ENCODE measurements around the gene DPRX.

Gene DPRX, protein sequence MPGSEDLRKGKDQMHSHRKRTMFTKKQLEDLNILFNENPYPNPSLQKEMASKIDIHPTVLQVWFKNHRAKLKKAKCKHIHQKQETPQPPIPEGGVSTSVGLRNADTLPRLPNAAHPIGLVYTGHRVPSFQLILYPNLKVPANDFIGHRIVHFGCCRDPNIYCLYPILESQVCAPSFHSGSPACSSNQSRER

DNA sequence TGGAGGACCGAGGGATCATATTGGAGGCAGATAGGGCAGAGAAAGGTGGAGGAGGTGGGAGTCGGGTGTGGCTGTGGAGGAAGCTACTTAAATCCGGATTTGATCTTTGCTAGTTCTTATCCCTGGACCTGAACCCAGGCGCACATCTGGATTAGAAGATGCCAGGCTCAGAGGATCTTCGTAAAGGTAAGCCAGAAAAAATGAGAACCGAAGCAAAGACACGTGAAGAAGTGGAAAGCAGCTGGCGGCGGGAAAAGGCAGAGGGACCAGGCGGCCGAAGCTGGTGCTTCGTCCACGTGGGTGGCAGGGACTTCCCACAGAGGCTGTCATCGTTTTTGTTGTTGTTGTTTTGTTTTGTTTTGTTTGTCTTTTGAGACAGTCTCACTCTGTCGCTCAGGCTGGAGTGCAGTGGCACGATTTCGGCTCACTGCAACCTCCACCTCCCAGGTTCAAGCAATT lies at the start of gene DPRX:
Gene DPRX, plus strand, starts transcription at position 51 of the 459 bp plus-strand sequence. Its CDS starts 108 bp downstream, at position 159.
- no peak for DNase-seq (ENCODE audit: low read depth in 2 of 2)

- no peak for DNase-seq (ENCODE audit: low read depth in 2 of 2)
Measured at GRCh38 chr19:53583181-53583580, 48.6 kb upstream of the DPRX start.

DNA sequence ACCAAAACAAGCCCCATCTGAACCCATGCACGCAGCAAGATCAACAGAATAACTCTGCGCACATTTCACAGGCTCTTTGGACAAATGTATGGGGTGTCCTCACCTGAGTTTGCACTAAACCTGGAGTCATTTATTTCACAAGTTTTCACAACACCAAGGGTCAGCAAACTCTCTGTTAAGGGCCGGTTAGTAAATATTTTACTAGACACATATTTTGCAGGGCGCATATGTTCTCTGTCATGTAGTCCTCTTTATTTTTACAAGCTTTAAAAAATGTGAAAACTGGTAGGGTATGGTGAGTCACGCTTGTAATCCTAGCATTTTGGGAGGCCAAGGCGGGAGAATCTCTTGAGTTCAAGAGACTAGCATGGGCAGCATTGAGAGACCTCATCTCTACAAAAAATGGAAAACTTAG lies 45.5 kb upstream of the DPRX start:
- DNase-seq (ENCODE audit: low read depth in 2 of 2), result no peak

GRCh38 chr19:53594811-53595509 lies 36.8 kb upstream of the DPRX start:
- no peak for DNase-seq (ENCODE audit: low read depth in 2 of 2)

- no peak for DNase-seq (ENCODE audit: low read depth in 2 of 2)
Measured at GRCh38 chr19:53595510-53595867, 36.3 kb upstream of the DPRX start.

DNA sequence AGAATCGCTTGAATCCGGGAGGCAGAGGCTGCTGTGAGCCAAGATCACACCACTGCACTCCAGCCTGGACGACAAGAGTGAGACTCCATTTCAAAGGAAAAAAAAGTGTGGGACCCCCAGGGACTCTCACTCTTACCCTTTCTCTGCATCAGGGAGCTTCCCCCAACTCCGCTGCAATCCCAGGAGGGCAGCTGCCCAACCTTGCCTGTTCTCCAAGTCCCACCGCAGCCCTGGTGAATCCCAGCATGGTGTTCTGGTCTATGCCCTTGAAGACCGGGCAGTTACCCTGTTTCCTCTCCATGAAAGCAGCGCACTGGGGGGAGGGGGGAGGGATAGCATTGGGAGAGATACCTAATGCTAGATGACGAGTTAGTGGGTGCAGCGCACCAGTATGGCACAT lies 35.7 kb upstream of the DPRX start:
- DNase-seq (ENCODE audit: low read depth in 2 of 2), result no peak

GRCh38 chr19:53597023-53597422 lies 34.8 kb upstream of the DPRX start:
- DNase-seq (ENCODE audit: low read depth in 2 of 2), result no peak

GRCh38 chr19:53598361-53598760 lies 33.4 kb upstream of the DPRX start:
- no peak for DNase-seq (ENCODE audit: low read depth in 2 of 2)

DNA sequence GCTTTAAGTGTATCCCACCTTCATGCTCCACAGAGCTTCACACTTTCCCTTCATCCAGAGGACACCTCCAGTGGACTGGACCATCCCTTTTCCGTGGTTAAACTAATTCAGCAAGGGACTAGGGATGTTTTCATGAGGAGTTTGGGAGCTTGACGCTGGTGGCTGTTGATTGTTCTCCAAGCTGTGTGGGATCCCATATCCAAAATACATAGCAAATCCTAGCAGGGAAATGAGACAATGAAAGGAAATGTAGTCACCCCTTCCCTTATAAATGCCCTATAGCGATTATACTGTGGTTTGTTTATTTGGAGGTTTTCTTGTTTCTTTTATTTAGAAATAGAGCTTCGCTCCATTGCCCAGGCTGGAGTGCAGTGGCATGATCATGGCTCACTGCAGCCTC lies 31.6 kb upstream of the DPRX start:
- DNase-seq (ENCODE audit: low read depth in 2 of 2), result no peak

- no peak for DNase-seq (ENCODE audit: low read depth in 2 of 2)
Measured at GRCh38 chr19:53606031-53606430, 25.8 kb upstream of the DPRX start.

DNA sequence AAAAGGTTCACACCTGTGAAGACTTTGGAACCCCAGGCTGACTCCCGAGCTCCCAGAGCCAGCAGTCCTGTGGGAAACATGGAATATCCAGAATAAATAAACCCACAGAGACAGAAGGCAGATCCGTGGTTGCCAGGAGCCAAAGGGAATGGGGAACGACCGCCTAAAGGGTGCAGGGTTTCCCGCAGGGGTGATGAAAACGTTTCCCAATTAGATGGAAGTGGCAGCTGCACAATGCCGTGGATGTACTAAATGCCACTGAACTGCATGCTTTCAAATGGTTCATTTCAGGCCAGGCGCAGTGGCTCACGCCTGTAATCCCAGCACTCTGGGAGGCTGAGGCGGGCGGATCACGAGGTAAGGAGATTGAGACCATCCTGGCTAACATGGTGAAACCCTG lies 23.4 kb upstream of the DPRX start:
- no peak for DNase-seq (ENCODE audit: low read depth in 2 of 2)

DNA sequence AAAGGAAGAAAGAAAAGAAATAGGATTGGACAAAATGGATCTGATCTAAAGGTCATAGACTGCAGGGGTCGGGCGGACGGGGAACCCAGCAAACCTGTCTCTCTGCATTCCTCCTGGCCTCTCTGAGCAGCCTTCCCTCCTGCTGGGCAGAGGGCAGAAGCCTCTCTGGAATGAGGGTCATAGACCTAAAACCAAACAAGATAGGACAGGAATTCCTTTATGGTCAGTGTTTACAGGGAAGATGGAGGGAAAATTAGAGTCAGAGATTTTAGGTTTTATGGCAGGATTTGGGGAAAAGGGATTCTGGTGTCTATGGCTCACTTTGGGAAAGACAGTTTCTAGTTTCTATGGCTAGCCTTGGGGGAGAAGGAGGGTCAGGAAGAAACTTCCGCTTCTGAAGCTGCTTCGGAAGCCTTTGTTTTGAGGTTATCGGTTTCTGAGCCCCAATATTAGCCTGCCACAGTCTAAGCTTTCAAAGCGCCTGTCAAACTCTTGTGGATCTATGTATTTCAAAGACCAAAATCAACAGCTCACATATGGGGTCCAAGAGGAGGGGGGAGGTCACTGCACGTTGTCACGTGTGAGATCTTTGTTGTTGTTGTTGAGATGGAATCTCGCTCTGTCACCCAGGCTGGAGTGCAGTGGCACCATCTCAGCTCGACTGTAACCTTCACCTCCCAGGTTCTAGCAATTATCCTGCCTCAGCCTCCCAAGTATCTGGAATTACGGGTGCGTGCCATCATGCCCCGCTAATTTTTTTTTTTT lies 18.9 kb upstream of the DPRX start:
- no peak for DNase-seq (ENCODE audit: low read depth in 2 of 2)

DNA sequence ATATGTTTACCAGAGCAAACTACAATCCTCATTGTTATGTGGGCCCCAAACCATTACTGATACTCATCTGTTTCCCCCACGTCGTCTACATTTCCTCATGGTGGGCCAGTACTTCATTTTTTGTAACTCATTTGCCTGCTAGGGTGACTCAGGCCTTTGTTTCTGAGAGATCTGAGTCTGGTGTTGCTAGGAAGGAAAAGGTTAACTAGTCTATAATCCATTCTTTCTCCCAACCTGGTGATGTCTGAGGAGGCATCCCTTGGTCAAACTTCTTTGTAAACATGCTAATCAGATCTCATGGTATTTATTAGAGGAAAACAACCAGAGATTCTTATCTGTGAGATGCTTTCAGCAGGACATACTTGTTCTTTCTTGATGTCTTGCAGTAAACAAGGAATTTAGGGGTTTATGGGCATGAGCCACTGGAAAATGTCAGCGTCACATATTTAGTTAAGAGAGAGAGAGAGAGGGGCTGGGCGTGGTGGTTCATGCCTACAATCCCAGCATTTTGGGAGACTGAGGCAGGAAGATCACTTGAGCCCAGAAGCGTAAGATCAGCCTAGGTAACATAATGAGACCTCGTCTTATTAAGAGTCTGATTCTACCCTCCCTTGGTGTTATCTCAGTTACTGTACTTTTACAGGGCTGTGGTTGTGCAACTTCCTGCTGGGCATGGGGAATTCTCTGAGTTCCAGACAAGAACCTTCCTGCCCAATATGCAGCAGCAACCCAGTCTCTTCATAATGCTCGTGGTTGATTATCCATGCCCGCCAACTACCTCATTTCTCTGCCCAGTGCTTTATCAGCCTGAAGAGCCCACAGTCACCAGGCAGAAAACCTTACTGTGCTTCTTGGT lies 9.7 kb upstream of the DPRX start:
- no peak for DNase-seq (ENCODE audit: low read depth in 2 of 2)

DNA sequence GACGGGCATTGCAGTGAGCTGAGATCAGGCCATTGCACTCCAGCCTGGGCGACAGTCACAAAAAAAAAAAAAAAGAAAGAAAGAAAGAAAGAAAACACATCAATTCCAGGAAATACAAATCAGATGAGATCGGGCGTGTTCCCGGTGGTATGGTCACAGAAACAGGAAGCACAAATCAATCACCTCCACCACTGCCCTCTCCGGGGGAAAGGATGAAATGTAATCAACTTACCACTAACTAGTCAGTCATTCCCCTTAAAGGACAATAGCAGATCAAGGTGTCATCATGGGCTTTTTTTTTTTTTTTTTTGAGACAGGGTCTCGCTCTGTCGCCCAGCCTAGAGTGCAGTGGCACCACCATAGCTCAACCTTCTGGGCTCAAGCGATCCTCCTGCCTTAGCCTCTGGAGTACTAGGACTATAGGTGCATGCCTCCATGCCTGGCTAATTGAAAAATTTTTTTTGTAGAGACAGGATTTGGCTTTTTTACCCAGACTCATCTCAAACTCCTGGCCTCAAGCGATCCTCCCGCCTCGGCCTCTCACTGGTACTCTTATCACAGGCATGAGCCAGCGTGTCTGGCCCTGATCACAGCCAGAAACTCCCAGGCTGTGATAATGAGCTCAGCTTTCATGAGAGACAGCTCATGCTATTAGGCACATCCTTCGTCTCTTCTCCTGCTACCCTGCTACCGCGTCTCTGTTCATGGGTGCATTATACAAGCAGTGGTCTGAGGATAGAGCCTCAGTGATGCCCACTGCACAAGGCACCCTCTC lies 6.8 kb upstream of the DPRX start:
- DNase-seq (ENCODE audit: low read depth in 2 of 2), result no peak

- no peak for DNase-seq (ENCODE audit: low read depth in 2 of 2)
Measured at GRCh38 chr19:53626486-53626885, 5.3 kb upstream of the DPRX start.

GRCh38 chr19:53626976-53627375 lies 4.8 kb upstream of the DPRX start:
- DNase-seq (ENCODE audit: low read depth in 2 of 2), result no peak

- DNase-seq (ENCODE audit: low read depth in 2 of 2), result no peak
Measured at GRCh38 chr19:53634768-53635167, 3.0 kb downstream of the DPRX start.

DNA sequence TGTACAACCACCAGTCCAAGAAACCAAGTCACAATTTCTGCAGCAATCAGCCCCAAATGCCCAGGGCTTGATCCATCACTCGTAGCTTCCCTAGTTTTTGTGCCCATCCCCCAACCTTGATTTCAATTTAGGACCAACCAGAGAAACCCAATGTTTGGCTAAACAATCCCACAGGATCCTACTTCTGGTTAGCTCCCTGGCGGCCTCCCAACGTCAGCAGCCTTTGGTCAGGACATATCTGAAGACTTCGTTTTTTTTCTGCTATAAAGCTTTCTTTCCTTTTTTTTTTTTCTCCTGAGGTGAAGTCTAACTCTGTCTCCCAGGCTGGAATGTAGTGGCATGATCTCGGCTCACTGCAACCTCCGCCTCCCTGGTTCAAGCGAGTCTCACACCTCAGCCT lies 7.7 kb downstream of the DPRX start:
- DNase-seq (ENCODE audit: low read depth in 2 of 2), result no peak

DNA sequence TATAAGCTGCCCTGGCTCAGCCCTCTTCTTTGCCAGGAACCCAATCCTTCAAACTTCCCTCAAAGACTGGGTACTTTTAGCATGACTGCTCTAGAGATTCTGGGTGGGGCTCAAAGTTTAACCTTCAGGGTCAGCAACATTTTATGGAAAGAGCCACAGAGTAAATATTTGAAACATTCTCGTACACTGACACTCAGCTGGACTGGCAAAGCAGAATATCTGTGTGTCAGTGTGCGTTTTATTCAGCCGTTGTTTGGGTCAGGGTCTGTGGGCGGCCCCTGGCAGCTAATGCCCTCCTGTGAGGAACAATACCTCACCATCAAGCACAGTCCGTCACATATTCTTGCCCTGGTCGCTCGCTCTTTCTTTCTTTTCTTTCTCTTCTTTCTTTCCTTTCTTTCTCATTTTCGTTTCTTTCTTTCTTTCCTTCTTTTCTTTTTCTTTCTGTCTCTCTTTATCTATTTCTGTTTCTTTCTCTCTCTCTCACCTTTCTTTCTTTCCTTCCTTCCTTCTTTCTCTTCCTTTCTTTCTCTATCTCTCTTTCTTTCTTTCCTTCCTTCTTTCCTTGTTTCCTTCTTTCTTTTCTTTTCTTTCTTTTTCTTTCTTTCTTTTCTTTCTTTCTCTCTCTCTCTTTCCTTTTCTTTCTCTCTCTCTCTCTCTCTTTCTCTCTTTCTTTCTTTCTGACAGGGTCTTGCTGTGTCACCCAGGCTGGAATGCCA lies 10.7 kb downstream of the DPRX start:
- no peak for DNase-seq (ENCODE audit: low read depth in 2 of 2)

GRCh38 chr19:53644061-53644816 lies 12.4 kb downstream of the DPRX start:
- no peak for DNase-seq (ENCODE audit: low read depth in 2 of 2)
